Upper lobe of right lung (tissue), 1 donor: ENCODE data around the gene PARD3. TPM values are rescaled to one million over a fixed set of nuclear protein-coding genes. Genes with fewer than 3 reads are reported as not detected.

Source experiments
- ATAC-seq: fragments of 200-7000 bp; cut with Tn5 transposase; one replicate; pipeline ENCODE4 v1.9.1; 2020; ENCODE audit warnings: mild to moderate bottlenecking, moderate library complexity
- DNase-seq: peaks from one replicate; pipeline ENCODE4 v3.0.0-alpha.2; 2020
- H3K27ac ChIP-seq: fragments of 200-600 bp; one replicate; pipeline ENCODE4 v1.8.0; 2022
- H3K27me3 ChIP-seq: fragments of 200-600 bp; one replicate; pipeline ENCODE4 v1.8.0; 2022; ENCODE audit warnings: mild to moderate bottlenecking
- H3K36me3 ChIP-seq: fragments of 200-600 bp; one replicate; pipeline ENCODE4 v1.8.0; 2022
- H3K4me1 ChIP-seq: fragments of 200-600 bp; one replicate; pipeline ENCODE4 v1.8.0; 2022
- H3K4me3 ChIP-seq: fragments of 200-600 bp; one replicate; pipeline ENCODE4 v1.8.0; 2022; ENCODE audit warnings: mild to moderate bottlenecking
- H3K9me3 ChIP-seq: fragments of 200-600 bp; one replicate; pipeline ENCODE4 v1.8.0; 2022
- CTCF ChIP-seq: fragments of 200-600 bp; IDR thresholded peaks from one replicate; pipeline ENCODE4 v1.8.0; 2022; ENCODE audit warnings: antibody characterized with exemption
- intact Hi-C: fragments of 100-400 bp; cut with DNase I; formaldehyde crosslinking; loops from one replicate; pipeline ENCODE4 v1.11.0; 2022
- total RNA-seq: library from RNA; stranded (reverse); fragmentation: NEBNext Ultra II Directional; extraction: Animal tissue kit (Norgen Biotek cat#: 25700); gene quantifications from one replicate; pipeline ENCODE4 v1.2.1, GENCODE V29; 2021
- donor health status: DM: no; HTN: yes; CAD: no; lungs with severe emphysema.

The PARD3 gene
- total RNA-seq, 1 donor from 2014 or later = 38.5 TPM

- DNase-seq (no peak), ATAC-seq (no peak)
- Histone ChIP-seq H3K4me3 (no peak overlapping the region), H3K27me3 (no peaks in the 10 kb centered on the region), H3K27ac (no peak overlapping the region), H3K4me1 (peaks cover 7% of the 10 kb centered on the region), H3K36me3 (no peaks in the 10 kb centered on the region), H3K9me3 (no peaks in the 10 kb centered on the region)
- TF ChIP-seq CTCF = no peak
- intact Hi-C loops = no loop called here
Measured at GRCh38 chr10:34719328-34719727, 95.8 kb downstream of the PARD3 start.

GRCh38 chr10:34717429-34717828 lies 97.7 kb downstream of the PARD3 start:
- DNase-seq = no peak
- no peak for TF ChIP-seq CTCF
- Histone ChIP-seq H3K27me3 (no peaks in the 10 kb centered on the region), H3K9me3 (no peaks in the 10 kb centered on the region), H3K36me3 (no peaks in the 10 kb centered on the region), H3K4me1 (peaks cover 6% of the 10 kb centered on the region), H3K27ac (no peak overlapping the region), H3K4me3 (no peak overlapping the region)
- intact Hi-C loops = no loop called here
- no peak for ATAC-seq

GRCh38 chr10:34716958-34717357 lies 98.1 kb downstream of the PARD3 start:
- no peak for ATAC-seq
- Histone ChIP-seq H3K4me3 (no peak overlapping the region), H3K27me3 (no peaks in the 10 kb centered on the region), H3K9me3 (no peaks in the 10 kb centered on the region), H3K27ac (no peak overlapping the region), H3K4me1 (peaks cover 10% of the 10 kb centered on the region), H3K36me3 (no peaks in the 10 kb centered on the region)
- TF ChIP-seq CTCF = no peak
- no peak for DNase-seq
- intact Hi-C loops = no loop called here

GRCh38 chr10:34716234-34716633 lies 98.9 kb downstream of the PARD3 start:
- TF ChIP-seq CTCF = no peak
- H3K9me3 ChIP-seq = no peaks in the 10 kb centered on the region
- peaks cover 18% of the 10 kb centered on the region for H3K4me1 ChIP-seq

GRCh38 chr10:34715511-34716187 lies 99.4 kb downstream of the PARD3 start:
- Histone ChIP-seq H3K4me3 (no peak overlapping the region), H3K36me3 (no peaks in the 10 kb centered on the region), H3K27ac (no peak overlapping the region), H3K9me3 (no peaks in the 10 kb centered on the region), H3K4me1 (peaks cover 23% of the 10 kb centered on the region), H3K27me3 (no peaks in the 10 kb centered on the region)
- TF ChIP-seq CTCF = no peak
- ATAC-seq (no peak), DNase-seq (no peak)
- intact Hi-C loops = no loop called here

More at GRCh38 chr10:34716234-34716633, 98.9 kb downstream of the PARD3 start:
- no peak for DNase-seq
- ATAC-seq = no peak
- H3K4me3 ChIP-seq = no peak overlapping the region
- H3K27me3 ChIP-seq = no peaks in the 10 kb centered on the region
- no peak overlapping the region for H3K27ac ChIP-seq
- no peaks in the 10 kb centered on the region for H3K36me3 ChIP-seq
- intact Hi-C loops = no loop called here

- Histone ChIP-seq H3K4me1 (peaks cover 32% of the 10 kb centered on the region), H3K4me3 (no peak overlapping the region), H3K36me3 (no peaks in the 10 kb centered on the region), H3K27ac (no peak overlapping the region), H3K9me3 (no peaks in the 10 kb centered on the region), H3K27me3 (no peaks in the 10 kb centered on the region)
- DNase-seq (no peak), ATAC-seq (no peak)
- no peak for TF ChIP-seq CTCF
- intact Hi-C loops = no loop called here
Measured at GRCh38 chr10:34713875-34714274, 101.2 kb downstream of the PARD3 start.
